HCT116 (cell line): ENCODE data around the gene OLIG3. TPM values are rescaled to one million over a fixed set of nuclear protein-coding genes. Genes with fewer than 3 reads are reported as not detected.

Source experiments
- ATAC-seq: fragments of 200-7000 bp; cut with Tn5 transposase; 2 replicates; pipeline ENCODE4 v1.9.1; 2020; ENCODE audit warnings: mild to moderate bottlenecking, moderate library complexity
- BruUV-seq: library from RNA; stranded (reverse); fragments of 400-500 nt; replicated peaks from 2 replicates; lab custom pipeline; 2021; lab: Mats Ljungman, UMichigan
- CTCF ChIA-PET: fragments of 300-600 bp; sonication (Branson Sonifier 250); formaldehyde crosslinking; loops from one replicate; lab custom pipeline; 2021; ENCODE audit warnings: antibody characterized with exemption; lab: Charles Lee
- POLR2A ChIA-PET: fragments of 300-600, 350-600 bp; sonication (Branson Sonifier 250); formaldehyde crosslinking; loops from one replicate; lab custom pipeline; 2021; ENCODE audit warnings: antibody characterized with exemption; lab: Charles Lee
- RAD21 ChIA-PET, 2 experiments: fragments of 300-600 bp; sonication (Branson Sonifier 250); formaldehyde crosslinking; loops; one replicate each; lab custom pipeline; 2023; ENCODE audit warnings: low total read pairs in 2 of 2; ENCODE audit not compliant: uncharacterized antibody in 2 of 2, unreplicated experiment in 2 of 2, low non-redundant PET in 1 of 2; lab: Charles Lee
- DNase-seq: peaks from one replicate; pipeline ENCODE4 v3.0.0-alpha.2; 2010; ENCODE audit warnings: low read depth, low spot score
- H2AFZ ChIP-seq: fragments of 200-600 bp; shearing (Covaris generic), sonication (generic); 2 replicates; pipeline ENCODE4 v1.6.1; 2017; ENCODE audit warnings: low read depth, mixed run types, mixed read lengths, antibody characterized with exemption, low read length; ENCODE audit not compliant: poor library complexity, severe bottlenecking
- H3K27ac ChIP-seq: 2 replicates; pipeline ENCODE4 v1.5.1; 2012; ENCODE audit warnings: low read depth, low read length
- H3K27me3 ChIP-seq: fragments of 200-600 bp; sonication (generic); 2 replicates; pipeline ENCODE4 v1.6.1; 2016; ENCODE audit warnings: mixed run types, low read length, mixed read lengths; ENCODE audit not compliant: insufficient read depth
- H3K36me3 ChIP-seq, 2 experiments: fragments of 200-500 bp in 1 of 2; fragments of 200-600 bp in 1 of 2; sonication (Bioruptor generic) in 1 of 2; sonication (generic) in 1 of 2; 2 replicates each; pipeline versions ENCODE4 v1.5.1 to v1.6.1; 2014 to 2016; ENCODE audit warnings: low read length in 2 of 2, inconsistent platforms in 1 of 2, mixed read lengths in 1 of 2, mixed run types in 1 of 2; ENCODE audit not compliant: insufficient read depth in 2 of 2, control insufficient read depth in 1 of 2
- H3K4me1 ChIP-seq, 2 experiments: fragments of 200-600 bp in 1 of 2; sonication (generic) in 1 of 2; 2 replicates each; pipeline versions ENCODE4 v1.5.1 to v1.6.1; 2012 to 2017; ENCODE audit warnings: low read length in 2 of 2, inconsistent platforms in 1 of 2, mild to moderate bottlenecking in 1 of 2, mixed read lengths in 1 of 2, mixed run types in 1 of 2, moderate library complexity in 1 of 2; ENCODE audit not compliant: insufficient read depth in 2 of 2, control insufficient read depth in 1 of 2
- H3K4me2 ChIP-seq: fragments of 200-600 bp; sonication (generic); 2 replicates; pipeline ENCODE4 v1.6.1; 2017; ENCODE audit warnings: mixed run types, low read length, mixed read lengths
- H3K4me3 ChIP-seq, 2 experiments: fragments of 200-600 bp in 1 of 2; sonication (generic) in 1 of 2; replicated peaks in 1 of 2; 2 replicates each; pipeline ENCODE4 v1.5.1; 2011 to 2016; ENCODE audit warnings: low read length in 2 of 2, control low read depth in 1 of 2, low read depth in 1 of 2, mild to moderate bottlenecking in 1 of 2, mixed read lengths in 1 of 2, mixed run types in 1 of 2
- H3K79me2 ChIP-seq: fragments of 200-600 bp; sonication (generic); 2 replicates; pipeline ENCODE4 v1.6.1; 2017; ENCODE audit warnings: mild to moderate bottlenecking, mixed run types, low read length, moderate library complexity, mixed read lengths; ENCODE audit not compliant: insufficient read depth
- H3K9ac ChIP-seq: fragments of 200-600 bp; sonication (generic); 2 replicates; pipeline ENCODE4 v1.6.1; 2016; ENCODE audit warnings: low read length, mixed read lengths
- H3K9me2 ChIP-seq: fragments of 200-600 bp; sonication (generic), shearing (Covaris generic); 2 replicates; pipeline ENCODE4 v1.6.1; 2017; ENCODE audit warnings: mixed run types, mild to moderate bottlenecking, moderate library complexity; ENCODE audit not compliant: insufficient read depth
- H3K9me3 ChIP-seq, 2 experiments: fragments of 200-500 bp in 1 of 2; fragments of 200-600 bp in 1 of 2; sonication (Bioruptor generic) in 1 of 2; sonication (generic) in 1 of 2; 2 replicates each; pipeline ENCODE4 v1.6.1; 2014 to 2017; ENCODE audit warnings: low read length in 2 of 2, mixed read lengths in 2 of 2, inconsistent platforms in 1 of 2, low read depth in 1 of 2, mild to moderate bottlenecking in 1 of 2, mixed run types in 1 of 2, moderate library complexity in 1 of 2; ENCODE audit not compliant: control insufficient read depth in 1 of 2, insufficient read depth in 1 of 2
- H4K20me1 ChIP-seq: fragments of 200-600 bp; sonication (generic), shearing (Covaris generic); 2 replicates; pipeline ENCODE4 v1.6.1; 2017; ENCODE audit warnings: mixed run types, mild to moderate bottlenecking, moderate library complexity; ENCODE audit not compliant: insufficient read depth
- CTCF ChIP-seq, 3 experiments: fragments of 200-600 bp in 1 of 3; sonication (generic) in 1 of 3; IDR thresholded peaks in 2 of 3; conservative IDR thresholded peaks in 1 of 3; 2 replicates each; pipeline ENCODE4 v1.5.1; 2012 to 2017; ENCODE audit warnings: low read depth in 2 of 3, low read length in 2 of 3, antibody characterized with exemption in 1 of 3, borderline replicate concordance in 1 of 3, control low read depth in 1 of 3, mild to moderate bottlenecking in 1 of 3, mixed read lengths in 1 of 3, mixed run types in 1 of 3, moderate library complexity in 1 of 3; ENCODE audit not compliant: insufficient read depth in 1 of 3
- EGR1 ChIP-seq: IDR thresholded peaks from 2 replicates; pipeline ENCODE4 v1.6.1; 2012; ENCODE audit warnings: low read depth
- ELF1 ChIP-seq: IDR thresholded peaks from 2 replicates; pipeline ENCODE4 v1.6.1; 2012; ENCODE audit warnings: low read depth, borderline replicate concordance
- EZH2 ChIP-seq: fragments of 200-600 bp; sonication (generic); IDR thresholded peaks from 2 replicates; pipeline ENCODE4 v1.6.1; 2017; ENCODE audit warnings: antibody characterized with exemption, mixed run types
- EZH2phosphoT487 ChIP-seq: fragments of 200-600 bp; IDR thresholded peaks from 2 replicates; pipeline ENCODE4 v1.6.1; 2018; ENCODE audit warnings: antibody characterized with exemption, borderline replicate concordance
- JUND ChIP-seq: IDR thresholded peaks from 2 replicates; pipeline ENCODE4 v1.6.1; 2012
- SRF ChIP-seq: IDR thresholded peaks from 2 replicates; pipeline ENCODE4 v1.6.1; 2012; ENCODE audit warnings: low read depth
- ZFX ChIP-seq: fragments of 450-650 bp; IDR thresholded peaks from 2 replicates; pipeline ENCODE4 v1.6.1; 2017
- intact Hi-C: fragments of 100-400 bp; cut with micrococcal nuclease; formaldehyde crosslinking; loops from 2 replicates; pipeline ENCODE4 v1.10.0; 2022
- total RNA-seq: library from RNA; stranded (reverse); gene quantifications from one replicate; pipeline ENCODE4 v1.2.1, GENCODE V29; 2021; ENCODE audit not compliant: unreplicated experiment
- TF ChIP-seq, protein P1 (sequence below): IDR thresholded peaks from 2 replicates; pipeline ENCODE4 v1.6.1; 2012; ENCODE audit warnings: low read depth
- TF ChIP-seq, protein P2 (sequence below): IDR thresholded peaks from 2 replicates; pipeline ENCODE4 v1.6.1; 2011; ENCODE audit warnings: mild to moderate bottlenecking, low read length, moderate library complexity; ENCODE audit not compliant: insufficient replicate concordance; ENCODE audit errors: extremely low read depth

The OLIG3 gene
- total RNA-seq, 1 experiment from 2014 or later, result not detected

- ATAC-seq, result peak; percentile 50; the same call in 1 of the 2 replicates
- no peaks in the 10 kb centered on the region for H3K9me3 ChIP-seq
- TF ChIP-seq JUND (no peak), ELF1 (no peak), CTCF (IDR thresholded peaks at IDR 0.05 in 2 of 3, conservative IDR thresholded peaks at IDR 0.05 in 1 of 3; ENCODE audit: borderline replicate concordance in 1 of 3, insufficient read depth in 1 of 3, low read depth in 2 of 3, low read length in 2 of 3) (peak in 2 of 3 experiments; percentile 7 to 30; a peak in 2 of 6 replicates), EZH2 (no peak), EGR1 (no peak)
- no peak for DNase-seq
- no TSS peak for BruUV-seq
- RAD21 ChIA-PET, result no interaction called here
- no peak overlapping the region for H3K4me2 ChIP-seq
- CTCF ChIA-PET, result no interaction called here
- POLR2A ChIA-PET, result no interaction called here
- no peak overlapping the region for H3K4me3 ChIP-seq
- no peak overlapping the region for H3K9ac ChIP-seq
- intact Hi-C loops, result no loop called here
- H3K27ac ChIP-seq, result no peak overlapping the region
- no peaks in the 10 kb centered on the region for H3K4me1 ChIP-seq
- H2AFZ ChIP-seq, result no peak overlapping the region
- H3K27me3 ChIP-seq, result no peaks in the 10 kb centered on the region
- H3K9me2 ChIP-seq, result no peaks in the 10 kb centered on the region
- no peaks in the 10 kb centered on the region for H4K20me1 ChIP-seq
- no peaks in the 10 kb centered on the region for H3K79me2 ChIP-seq
- H3K36me3 ChIP-seq, result no peaks in the 10 kb centered on the region
These were observed 36.2 kb upstream of the OLIG3 start for GRCh38 chr6:137530404-137530803.

DNA sequence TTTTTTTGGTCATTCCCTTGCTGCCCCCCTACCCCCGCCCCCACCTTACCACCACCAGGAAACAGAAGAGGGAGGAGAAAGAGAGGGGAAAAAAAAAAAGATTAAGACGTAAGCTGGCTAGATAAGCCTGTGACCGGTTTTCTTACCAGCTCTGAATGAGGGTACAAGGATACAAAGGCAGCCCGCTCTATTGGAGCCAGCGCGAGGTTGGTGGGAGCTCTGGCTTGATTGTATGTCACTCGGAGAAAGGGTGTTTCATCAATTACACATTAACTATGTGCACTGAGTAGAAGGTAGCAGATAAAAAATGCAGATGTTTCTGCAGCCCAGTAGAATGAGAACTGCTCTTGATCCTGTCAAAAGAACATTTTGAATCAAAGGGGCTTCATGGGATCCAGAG, 28.6 kb upstream of the OLIG3 start:
- Histone ChIP-seq H3K9me3 (no peaks in the 10 kb centered on the region), H3K36me3 (no peaks in the 10 kb centered on the region), H3K9ac (no peak overlapping the region), H4K20me1 (no peaks in the 10 kb centered on the region), H3K9me2 (no peaks in the 10 kb centered on the region), H2AFZ (no peak overlapping the region), H3K4me2 (no peak overlapping the region), H3K27me3 (no peaks in the 10 kb centered on the region), H3K4me3 (no peak overlapping the region), H3K79me2 (no peaks in the 10 kb centered on the region), H3K27ac (no peak overlapping the region), H3K4me1 (no peaks in the 10 kb centered on the region)
- DNase-seq, result no peak
- no TSS peak for BruUV-seq
- POLR2A ChIA-PET, result no interaction called here
- ATAC-seq, result no peak
- CTCF ChIA-PET, result no interaction called here
- RAD21 ChIA-PET, result no interaction called here
- intact Hi-C loops, result no loop called here
- TF ChIP-seq EZH2phosphoT487 (no peak), EGR1 (no peak), ZFX (no peak), EZH2 (no peak), SRF (no peak)
- TF ChIP-seq, protein P1, sequence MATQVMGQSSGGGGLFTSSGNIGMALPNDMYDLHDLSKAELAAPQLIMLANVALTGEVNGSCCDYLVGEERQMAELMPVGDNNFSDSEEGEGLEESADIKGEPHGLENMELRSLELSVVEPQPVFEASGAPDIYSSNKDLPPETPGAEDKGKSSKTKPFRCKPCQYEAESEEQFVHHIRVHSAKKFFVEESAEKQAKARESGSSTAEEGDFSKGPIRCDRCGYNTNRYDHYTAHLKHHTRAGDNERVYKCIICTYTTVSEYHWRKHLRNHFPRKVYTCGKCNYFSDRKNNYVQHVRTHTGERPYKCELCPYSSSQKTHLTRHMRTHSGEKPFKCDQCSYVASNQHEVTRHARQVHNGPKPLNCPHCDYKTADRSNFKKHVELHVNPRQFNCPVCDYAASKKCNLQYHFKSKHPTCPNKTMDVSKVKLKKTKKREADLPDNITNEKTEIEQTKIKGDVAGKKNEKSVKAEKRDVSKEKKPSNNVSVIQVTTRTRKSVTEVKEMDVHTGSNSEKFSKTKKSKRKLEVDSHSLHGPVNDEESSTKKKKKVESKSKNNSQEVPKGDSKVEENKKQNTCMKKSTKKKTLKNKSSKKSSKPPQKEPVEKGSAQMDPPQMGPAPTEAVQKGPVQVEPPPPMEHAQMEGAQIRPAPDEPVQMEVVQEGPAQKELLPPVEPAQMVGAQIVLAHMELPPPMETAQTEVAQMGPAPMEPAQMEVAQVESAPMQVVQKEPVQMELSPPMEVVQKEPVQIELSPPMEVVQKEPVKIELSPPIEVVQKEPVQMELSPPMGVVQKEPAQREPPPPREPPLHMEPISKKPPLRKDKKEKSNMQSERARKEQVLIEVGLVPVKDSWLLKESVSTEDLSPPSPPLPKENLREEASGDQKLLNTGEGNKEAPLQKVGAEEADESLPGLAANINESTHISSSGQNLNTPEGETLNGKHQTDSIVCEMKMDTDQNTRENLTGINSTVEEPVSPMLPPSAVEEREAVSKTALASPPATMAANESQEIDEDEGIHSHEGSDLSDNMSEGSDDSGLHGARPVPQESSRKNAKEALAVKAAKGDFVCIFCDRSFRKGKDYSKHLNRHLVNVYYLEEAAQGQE, result no peak
- TF ChIP-seq, protein P2, sequence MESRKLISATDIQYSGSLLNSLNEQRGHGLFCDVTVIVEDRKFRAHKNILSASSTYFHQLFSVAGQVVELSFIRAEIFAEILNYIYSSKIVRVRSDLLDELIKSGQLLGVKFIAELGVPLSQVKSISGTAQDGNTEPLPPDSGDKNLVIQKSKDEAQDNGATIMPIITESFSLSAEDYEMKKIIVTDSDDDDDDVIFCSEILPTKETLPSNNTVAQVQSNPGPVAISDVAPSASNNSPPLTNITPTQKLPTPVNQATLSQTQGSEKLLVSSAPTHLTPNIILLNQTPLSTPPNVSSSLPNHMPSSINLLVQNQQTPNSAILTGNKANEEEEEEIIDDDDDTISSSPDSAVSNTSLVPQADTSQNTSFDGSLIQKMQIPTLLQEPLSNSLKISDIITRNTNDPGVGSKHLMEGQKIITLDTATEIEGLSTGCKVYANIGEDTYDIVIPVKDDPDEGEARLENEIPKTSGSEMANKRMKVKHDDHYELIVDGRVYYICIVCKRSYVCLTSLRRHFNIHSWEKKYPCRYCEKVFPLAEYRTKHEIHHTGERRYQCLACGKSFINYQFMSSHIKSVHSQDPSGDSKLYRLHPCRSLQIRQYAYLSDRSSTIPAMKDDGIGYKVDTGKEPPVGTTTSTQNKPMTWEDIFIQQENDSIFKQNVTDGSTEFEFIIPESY, result no peak
